Right ventricle myocardium inferior (tissue), 1 donor: Measurements from ENCODE around the gene HASPIN. TPM values are rescaled to one million over a fixed set of nuclear protein-coding genes. Genes with fewer than 3 reads are reported as not detected.

Experiments used
- ATAC-seq: fragments of 200-7000 bp; cut with Tn5 transposase; one replicate; pipeline ENCODE4 v1.9.1; 2020; ENCODE audit warnings: mild to moderate bottlenecking, moderate library complexity
- DNase-seq: peaks from one replicate; pipeline ENCODE4 v3.0.0; 2021; ENCODE audit errors: missing footprints
- intact Hi-C: fragments of 100-400 bp; cut with DNase I; formaldehyde crosslinking; loops from one replicate; pipeline ENCODE4 v1.11.0; 2022
- total RNA-seq: library from RNA; stranded (reverse); fragmentation: NEBNext Ultra II Directional; extraction: Animal tissue kit (Norgen Biotek cat#: 25700); gene quantifications from one replicate; pipeline ENCODE4 v1.2.1, GENCODE V29; 2021
- donor health status: DM: no; HTN: yes; CAD: no; lungs with severe emphysema.

Gene HASPIN
- total RNA-seq, 1 donor from 2014 or later = 0.22 TPM

GRCh38 chr17:3754458-3755334, 31.0 kb downstream of the HASPIN start:
- intact Hi-C loops = no loop called here
- DNase-seq (peak; percentile 86), ATAC-seq (peak; percentile 28)

- no peak for ATAC-seq
Observed at GRCh38 chr17:3755335-3756030, 31.8 kb downstream of the HASPIN start.

GRCh38 chr17:3759597-3760216, 36.0 kb downstream of the HASPIN start:
- intact Hi-C loops = no loop called here
- DNase-seq (no peak), ATAC-seq (no peak)

More at GRCh38 chr17:3755335-3756030, 31.8 kb downstream of the HASPIN start:
- no peak for DNase-seq
- intact Hi-C loops = no loop called here

DNA sequence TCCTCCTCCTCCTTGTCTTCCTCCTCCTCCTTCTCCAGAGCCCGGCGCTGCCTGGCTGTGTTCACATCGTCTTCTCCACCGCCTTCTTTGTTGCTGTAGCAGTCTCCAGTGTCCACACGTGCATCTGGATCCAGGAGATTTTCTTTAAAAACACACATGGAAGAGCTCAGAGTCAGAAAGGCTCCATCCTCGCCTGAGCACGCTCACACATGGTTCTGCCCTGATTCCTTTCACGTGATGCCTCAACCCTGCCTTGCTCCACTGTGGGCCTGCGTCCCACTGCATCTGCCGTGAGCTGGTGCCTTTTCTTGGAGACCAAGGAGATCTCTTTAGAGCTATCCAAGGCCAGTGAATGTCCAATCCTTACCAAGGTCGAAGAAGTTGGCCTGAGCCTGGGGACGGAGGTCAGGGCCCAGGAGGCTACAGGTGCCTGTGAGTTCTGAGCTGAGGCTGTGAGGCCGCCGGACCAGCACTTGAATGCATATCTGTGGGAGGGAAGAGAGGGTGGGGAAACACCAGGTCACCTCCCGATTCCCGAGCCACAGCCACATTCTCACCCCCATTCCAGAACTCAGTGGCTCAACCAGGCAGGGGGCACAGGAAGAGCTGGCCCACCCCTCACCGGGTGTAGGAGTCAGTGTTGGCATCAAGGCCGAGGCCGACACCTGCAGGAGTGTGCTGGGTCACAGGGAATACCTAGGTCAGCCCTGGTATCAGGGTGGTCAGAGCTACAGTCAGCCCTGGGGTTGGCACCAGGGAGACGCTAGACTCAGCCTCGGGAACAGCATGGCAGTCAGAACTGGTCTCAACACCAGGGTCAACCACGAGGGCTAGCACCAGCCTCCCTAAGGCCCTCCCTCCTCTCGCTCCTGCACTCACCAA, 37.6 kb downstream of the HASPIN start:
- intact Hi-C loops = no loop called here
- DNase-seq = peak; percentile 32
- ATAC-seq = no peak

DNA sequence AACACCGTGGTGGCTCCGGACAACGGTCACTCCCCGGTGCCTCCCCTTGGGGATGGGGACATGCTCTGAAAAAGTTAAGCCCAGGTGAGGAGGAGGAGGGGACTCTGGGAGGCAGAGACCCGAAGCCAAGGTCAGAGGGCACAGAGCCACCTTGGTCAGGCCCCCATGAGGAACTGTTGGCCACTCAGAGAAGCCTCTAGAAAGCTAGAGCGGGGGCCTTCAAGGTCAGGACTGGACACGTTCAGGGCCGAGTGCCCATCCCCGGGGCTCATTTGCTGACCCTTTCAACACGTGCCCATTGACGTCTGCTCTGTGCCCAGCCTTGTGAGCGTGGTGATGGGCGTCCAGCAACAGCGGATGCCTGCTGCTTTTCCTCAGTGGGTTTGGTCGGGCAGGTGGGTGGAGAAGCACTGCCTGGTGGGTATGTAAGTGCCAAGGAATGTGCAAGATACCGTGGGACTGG, 38.2 kb downstream of the HASPIN start:
- DNase-seq = peak; percentile 63
- intact Hi-C loops = no loop called here
- ATAC-seq = no peak

DNA sequence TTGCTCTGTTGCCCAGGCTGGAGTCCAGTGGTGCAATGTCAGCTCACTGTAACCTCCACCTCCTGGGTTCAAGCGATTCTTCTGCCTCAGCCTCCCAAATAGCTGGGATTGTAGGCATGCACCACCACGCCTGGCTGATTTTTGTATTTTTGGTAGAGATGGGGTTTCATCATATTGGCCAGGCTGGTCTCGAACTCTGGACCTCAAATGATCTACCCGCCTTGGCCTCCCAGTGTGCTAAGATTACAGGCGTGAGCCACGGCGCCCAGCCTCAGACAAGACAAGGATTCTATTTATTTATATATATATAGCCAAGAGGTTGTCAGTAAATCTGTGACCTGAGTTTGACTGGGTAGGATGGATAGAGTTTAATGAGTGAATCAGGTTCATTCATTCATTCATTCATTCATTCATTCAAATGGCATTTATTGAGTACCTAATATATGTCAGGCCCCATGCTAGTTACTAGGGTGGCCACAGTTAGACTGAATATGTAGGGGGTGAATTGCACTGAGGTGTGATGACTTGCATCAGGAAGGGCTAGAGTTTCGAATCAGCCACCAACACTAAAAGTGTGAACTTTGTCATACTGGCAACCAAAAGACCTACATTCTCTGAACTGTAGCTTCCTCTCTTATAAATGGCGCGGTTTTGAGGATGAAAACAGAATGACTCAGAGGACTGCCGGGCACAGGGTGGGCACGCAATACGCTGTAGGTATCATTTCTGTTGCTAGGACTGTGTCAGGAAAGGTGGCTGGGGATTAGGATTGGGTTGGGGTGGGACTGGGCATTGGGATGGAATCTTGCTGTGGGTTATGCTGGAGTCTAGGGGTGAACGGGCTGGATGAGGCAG, 39.4 kb downstream of the HASPIN start:
- intact Hi-C loops = no loop called here
- DNase-seq (no peak), ATAC-seq (no peak)

GRCh38 chr17:3763777-3764170, 40.1 kb downstream of the HASPIN start:
- ATAC-seq (no peak), DNase-seq (no peak)
- intact Hi-C loops = no loop called here

GRCh38 chr17:3765981-3766380, 42.3 kb downstream of the HASPIN start:
- intact Hi-C loops = no loop called here
- DNase-seq (no peak), ATAC-seq (no peak)

DNA sequence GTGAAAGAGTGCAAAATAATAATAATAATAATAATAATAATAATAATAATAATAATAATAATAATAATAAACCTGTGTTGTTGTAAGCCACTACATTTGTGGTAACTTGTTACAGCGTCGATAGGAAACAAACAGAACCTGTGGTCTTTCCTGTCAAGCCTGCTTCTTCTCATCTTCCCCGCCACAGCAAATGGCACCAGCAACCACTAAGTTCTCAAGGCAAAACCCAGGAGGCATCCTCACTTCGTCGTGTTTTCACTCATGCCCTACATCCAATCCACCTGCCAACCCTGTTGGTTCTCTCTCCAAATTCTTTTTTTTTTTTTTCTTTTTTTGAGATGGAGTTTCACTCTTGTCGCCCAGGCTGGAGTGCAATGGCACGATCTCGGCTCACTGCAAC, 43.1 kb downstream of the HASPIN start:
- ATAC-seq = no peak
- intact Hi-C loops = no loop called here

GRCh38 chr17:3768341-3768740, 44.6 kb downstream of the HASPIN start:
- no peak for ATAC-seq
- intact Hi-C loops = no loop called here
- DNase-seq = no peak

More for the DNA sequence above, 43.1 kb downstream of the HASPIN start:
- no peak for DNase-seq

DNA sequence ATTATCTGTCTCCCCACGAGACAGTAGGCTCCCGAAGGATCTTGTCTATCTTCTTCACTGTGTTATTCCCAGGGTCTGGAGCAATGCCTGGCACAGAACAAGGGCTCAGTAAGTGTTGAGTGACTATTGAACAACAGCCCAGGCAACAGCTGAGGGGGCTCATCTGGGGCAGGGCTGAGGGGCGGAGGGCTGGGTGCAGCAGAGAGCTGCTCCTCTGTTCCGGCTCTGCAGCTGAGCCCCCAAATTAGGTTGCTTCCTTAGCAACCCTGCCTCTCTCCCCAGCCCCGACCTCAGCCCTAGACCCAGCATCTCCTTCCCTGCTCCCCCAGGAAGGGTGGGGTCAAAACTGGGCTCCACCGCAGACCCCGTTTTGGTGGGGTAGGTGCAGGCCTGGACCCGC, 45.1 kb downstream of the HASPIN start:
- ATAC-seq (no peak), DNase-seq (no peak)
- intact Hi-C loops = no loop called here

DNA sequence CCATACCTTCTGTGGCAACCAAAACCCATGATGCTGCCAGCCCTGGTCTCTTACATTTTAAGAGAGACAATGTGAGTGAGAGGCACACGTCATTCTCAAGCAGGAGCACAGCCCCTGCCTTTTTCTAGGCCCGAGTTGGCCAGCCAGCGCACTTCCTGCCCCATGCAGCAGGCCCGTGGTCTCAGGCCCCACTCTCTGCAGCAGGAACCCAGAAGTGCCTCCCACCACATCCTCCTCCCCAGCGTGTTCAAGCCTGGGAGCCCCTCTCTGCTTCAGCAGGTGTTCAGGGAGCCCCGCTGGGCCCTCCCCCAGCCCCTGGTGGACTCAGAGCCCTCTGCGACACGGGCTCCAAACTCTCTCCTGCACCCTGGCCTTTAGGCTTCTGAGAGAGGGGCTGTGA, 46.8 kb downstream of the HASPIN start:
- intact Hi-C loops = no loop called here
- DNase-seq = no peak
- ATAC-seq = no peak

- ATAC-seq = no peak
- intact Hi-C loops = no loop called here
- DNase-seq = no peak
Observed at GRCh38 chr17:3771140-3771539, 47.4 kb downstream of the HASPIN start.

DNA sequence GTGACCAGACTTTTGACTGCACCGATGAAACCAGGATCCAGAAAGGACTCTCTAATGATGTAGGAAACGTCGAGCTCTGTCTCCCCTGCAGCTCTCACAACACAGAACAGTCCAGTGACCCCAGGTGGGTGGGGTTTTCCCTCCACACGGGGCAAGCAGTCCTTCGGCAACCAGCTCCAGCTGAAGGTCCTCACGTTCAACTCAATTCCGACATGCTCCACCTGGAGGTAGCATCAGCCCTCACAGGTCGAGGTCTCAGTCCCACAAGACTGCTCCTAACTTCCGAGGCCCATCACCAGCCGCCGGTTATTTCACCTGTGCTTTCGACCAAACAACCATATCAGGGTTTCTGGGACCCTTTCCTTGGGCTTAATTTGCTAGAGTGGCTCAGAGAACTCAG, 49.1 kb downstream of the HASPIN start:
- DNase-seq (no peak), ATAC-seq (no peak)
- intact Hi-C loops = no loop called here

DNA sequence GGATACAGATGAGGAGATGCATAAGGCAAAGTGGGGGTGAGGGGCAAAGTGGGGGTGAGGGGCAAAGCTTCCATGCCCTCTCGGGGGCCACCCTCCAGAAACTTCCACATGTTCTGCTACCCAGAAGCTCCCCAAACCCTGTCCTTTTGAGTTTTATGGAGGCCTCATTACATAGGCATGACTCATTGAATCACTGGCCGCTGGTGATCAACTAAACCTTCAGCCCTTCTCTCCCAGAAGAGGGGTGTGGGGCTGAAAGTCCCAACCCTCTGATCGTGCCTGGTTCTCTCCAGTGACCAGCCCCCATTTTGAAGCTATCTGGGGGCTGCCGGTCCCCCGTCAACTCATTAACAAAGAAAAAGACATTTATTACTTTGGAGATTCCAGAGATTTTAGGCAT, 49.8 kb downstream of the HASPIN start:
- no peak for DNase-seq
- ATAC-seq = no peak
- intact Hi-C loops = no loop called here

DNA sequence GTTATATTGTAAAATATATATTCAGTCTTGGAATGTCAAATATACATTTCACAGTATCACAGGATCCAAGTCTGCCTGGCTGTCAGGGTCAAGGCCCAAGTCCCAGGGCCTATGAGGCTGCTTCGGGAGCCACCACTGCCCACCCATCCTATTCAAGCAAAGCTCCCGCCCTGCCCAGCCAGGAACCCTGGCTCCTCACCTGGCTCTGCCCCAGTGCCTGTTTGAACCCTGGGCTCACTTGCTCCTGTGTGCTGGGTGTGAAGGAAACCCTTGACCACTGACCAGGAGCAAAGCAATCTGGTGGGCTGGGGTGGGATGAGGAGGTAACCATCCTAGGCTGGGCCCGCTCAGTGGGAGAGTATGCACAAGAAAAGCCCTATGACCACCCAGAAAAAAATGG, 50.3 kb downstream of the HASPIN start:
- intact Hi-C loops = no loop called here
- no peak for ATAC-seq
- DNase-seq = no peak
